WTC11 (cell line): Measurements from ENCODE around the gene AGPAT4. TPM values are rescaled to one million over a fixed set of nuclear protein-coding genes. Genes with fewer than 3 reads are reported as not detected.

Source experiments
- ATAC-seq: fragments of 200-7000 bp; cut with Tn5 transposase; 2 replicates; pipeline ENCODE4 v1.10.0; 2021; ENCODE audit warnings: mild to moderate bottlenecking, moderate library complexity
- CTCF ChIA-PET: fragments of 300-600 bp; sonication (Branson Sonifier 250); formaldehyde crosslinking; loops from one replicate; lab custom pipeline; 2021; ENCODE audit warnings: antibody characterized with exemption; lab: Charles Lee
- POLR2A ChIA-PET: fragments of 350-600 bp; sonication (Branson Sonifier 250); formaldehyde crosslinking; loops from one replicate; lab custom pipeline; 2021; ENCODE audit warnings: antibody characterized with exemption; lab: Charles Lee
- DNase-seq: peaks from one replicate; pipeline ENCODE4 v3.0.0; 2021; ENCODE audit warnings: low spot score
- H3K27ac Mint-ChIP-seq: 2 replicates; pipeline ENCODE4 v1.8.0; 2021; ENCODE audit warnings: mixed read lengths
- H3K27me3 Mint-ChIP-seq: 2 replicates; pipeline ENCODE4 v1.8.0; 2021; ENCODE audit warnings: low read depth, mild to moderate bottlenecking, moderate library complexity, mixed read lengths
- H3K36me3 Mint-ChIP-seq: 2 replicates; pipeline ENCODE4 v1.8.0; 2021; ENCODE audit warnings: mixed read lengths
- H3K4me1 Mint-ChIP-seq: 2 replicates; pipeline ENCODE4 v1.8.0; 2022; ENCODE audit warnings: mixed read lengths
- H3K4me3 Mint-ChIP-seq: 2 replicates; pipeline ENCODE4 v1.8.0; 2021; ENCODE audit warnings: mild to moderate bottlenecking, moderate library complexity, mixed read lengths
- H3K9me3 Mint-ChIP-seq: 2 replicates; pipeline ENCODE4 v1.8.0; 2021; ENCODE audit warnings: mixed read lengths
- AR ChIP-seq: fragments of 250-450 bp; sonication (Bioruptor Pico); IDR thresholded peaks from 2 replicates; pipeline ENCODE4 v1.9.0; 2021; ENCODE audit warnings: mild to moderate bottlenecking
- ATF6 ChIP-seq: sonication (generic); formaldehyde crosslinking; IDR thresholded peaks from 2 replicates; pipeline ENCODE4 v1.8.1; 2023; ENCODE audit warnings: mild to moderate bottlenecking, missing genetic modification reagents
- ETV6 ChIP-seq: sonication (generic); formaldehyde crosslinking; IDR thresholded peaks from 2 replicates; pipeline ENCODE4 v1.8.1; 2022; ENCODE audit warnings: mild to moderate bottlenecking, missing genetic modification reagents
- FOXK1 ChIP-seq: sonication (generic); formaldehyde crosslinking; IDR thresholded peaks from 2 replicates; pipeline ENCODE4 v1.8.0; 2022; ENCODE audit warnings: mild to moderate bottlenecking, moderate library complexity, missing genetic modification reagents
- FOXP4 ChIP-seq: sonication (generic); formaldehyde crosslinking; IDR thresholded peaks from 2 replicates; pipeline ENCODE4 v1.8.0; 2022; ENCODE audit warnings: mild to moderate bottlenecking, missing genetic modification reagents
- HMGXB4 ChIP-seq: sonication (generic); formaldehyde crosslinking; IDR thresholded peaks from 2 replicates; pipeline ENCODE4 v1.8.1; 2023; ENCODE audit warnings: mild to moderate bottlenecking, moderate library complexity, missing genetic modification reagents
- IRF1 ChIP-seq: sonication (generic); formaldehyde crosslinking; IDR thresholded peaks from 2 replicates; pipeline ENCODE4 v1.8.0; 2023; ENCODE audit warnings: missing genetic modification reagents
- IRF2 ChIP-seq: sonication (generic); formaldehyde crosslinking; IDR thresholded peaks from 2 replicates; pipeline ENCODE4 v1.8.0; 2022; ENCODE audit warnings: low read depth, missing genetic modification reagents, borderline replicate concordance
- MLX ChIP-seq: sonication (generic); formaldehyde crosslinking; IDR thresholded peaks from 2 replicates; pipeline ENCODE4 v1.8.1; 2023; ENCODE audit warnings: mild to moderate bottlenecking, missing genetic modification reagents, moderate library complexity
- MXD4 ChIP-seq: fragments of 250-450 bp; sonication (Bioruptor Pico); IDR thresholded peaks from 2 replicates; pipeline ENCODE4 v1.8.0; 2021; ENCODE audit warnings: mild to moderate bottlenecking, moderate library complexity, borderline replicate concordance
- NFATC4 ChIP-seq: fragments of 250-450 bp; sonication (Bioruptor Pico); IDR thresholded peaks from 2 replicates; pipeline ENCODE4 v1.9.0; 2021; ENCODE audit warnings: mild to moderate bottlenecking
- NFYB ChIP-seq: sonication (generic); formaldehyde crosslinking; conservative IDR thresholded peaks from 2 replicates; pipeline ENCODE4 v1.8.0; 2022; ENCODE audit warnings: low read depth, missing genetic modification reagents
- PRRX2 ChIP-seq: fragments of 250-450 bp; sonication (Bioruptor Pico); IDR thresholded peaks from 2 replicates; pipeline ENCODE4 v1.8.0; 2021; ENCODE audit warnings: mild to moderate bottlenecking
- RELA ChIP-seq: sonication (generic); formaldehyde crosslinking; IDR thresholded peaks from 2 replicates; pipeline ENCODE4 v1.8.1; 2022; ENCODE audit warnings: missing genetic modification reagents, mild to moderate bottlenecking, borderline replicate concordance
- SMAD3 ChIP-seq: sonication (generic); formaldehyde crosslinking; IDR thresholded peaks from 2 replicates; pipeline ENCODE4 v1.8.0; 2022; ENCODE audit warnings: missing genetic modification reagents, mild to moderate bottlenecking, borderline replicate concordance
- TCF7 ChIP-seq: sonication (generic); formaldehyde crosslinking; IDR thresholded peaks from 2 replicates; pipeline ENCODE4 v1.8.0; 2022; ENCODE audit warnings: mild to moderate bottlenecking, low read depth, missing genetic modification reagents, moderate library complexity
- ZNF317 ChIP-seq: sonication (generic); formaldehyde crosslinking; IDR thresholded peaks from 2 replicates; pipeline ENCODE4 v1.8.1; 2023; ENCODE audit warnings: low read depth, mild to moderate bottlenecking, moderate library complexity, missing genetic modification reagents, borderline replicate concordance
- ZNF512 ChIP-seq: sonication (generic); formaldehyde crosslinking; IDR thresholded peaks from 2 replicates; pipeline ENCODE4 v1.8.1; 2022; ENCODE audit warnings: missing genetic modification reagents, borderline replicate concordance
- ZSCAN18 ChIP-seq: fragments of 250-450 bp; sonication (Bioruptor Pico); IDR thresholded peaks from 2 replicates; pipeline ENCODE4 v2.1.2; 2022; ENCODE audit warnings: mild to moderate bottlenecking, moderate library complexity
- total RNA-seq: library from RNA; stranded (reverse); gene quantifications from 3 replicates; pipeline ENCODE4 v1.2.3, GENCODE V29; 2021

The AGPAT4 gene
- total RNA-seq, 1 experiment from 2014 or later, result 19.7 TPM

GRCh38 chr6:161272635-161273273, 1.1 kb downstream of the AGPAT4 start:
- ATAC-seq, result no peak
- Mint-ChIP-seq H3K4me3 (peak overlapping the region; percentile 96), H3K27ac (peak overlapping the region; percentile 78; the same call in 1 of the 2 replicates), H3K4me1 (peaks cover 47% of the 10 kb centered on the region), H3K36me3 (peaks cover 15% of the 10 kb centered on the region), H3K27me3 (0 out of 2 replicates have a peak, but pooled peaks cover 4% of the 10 kb centered on the region), H3K9me3 (peaks cover 6% of the 10 kb centered on the region; the same call in 1 of the 2 replicates)
- POLR2A ChIA-PET, result interaction anchor here (1.0 to 1.6 kb wide), 3 partner anchors 19 to 30 kb away, joined by 3 to 5 read pairs (median 4); no protein-coding TSS in a partner anchor
- no peak for DNase-seq
- TF ChIP-seq ZSCAN18 (CRISPR knock-in tag), result no peak
- TF ChIP-seq RELA (CRISPR knock-in tag), result no peak
- no peak for TF ChIP-seq IRF2 (CRISPR knock-in tag)
- TF ChIP-seq, all 79 proteins: peak for 0
- CTCF ChIA-PET, result interaction anchor here (1.1 to 2.2 kb wide), 3 partner anchors 49 to 98 kb away, joined by 4 to 11 read pairs (median 4); no protein-coding TSS in a partner anchor

- H3K4me3 Mint-ChIP-seq, result peak overlapping the region; percentile 33
- no peaks in the 10 kb centered on the region for H3K27me3 Mint-ChIP-seq
- POLR2A ChIA-PET, result no interaction called here
- peak overlapping the region; percentile 26 for H3K27ac Mint-ChIP-seq
- no peak for DNase-seq
- ATAC-seq, result no peak
- CTCF ChIA-PET, result interaction anchor here (0.7 to 1.0 kb wide), 2 partner anchors 28 to 521 kb away, joined by 3 to 4 read pairs; no protein-coding TSS in a partner anchor
- H3K4me1 Mint-ChIP-seq, result peaks cover 55% of the 10 kb centered on the region
- H3K9me3 Mint-ChIP-seq, result no peaks in the 10 kb centered on the region
- H3K36me3 Mint-ChIP-seq, result peaks cover 15% of the 10 kb centered on the region
- TF ChIP-seq IRF1 (CRISPR knock-in tag), result no peak
- TF ChIP-seq NFATC4 (CRISPR knock-in tag), result no peak
- TF ChIP-seq AR (CRISPR knock-in tag), result no peak
- no peak for TF ChIP-seq PRRX2 (CRISPR knock-in tag)
- no peak for TF ChIP-seq SMAD3
- no peak for TF ChIP-seq FOXP4 (CRISPR knock-in tag)
- TF ChIP-seq MXD4 (CRISPR knock-in tag), result no peak
- TF ChIP-seq MLX (CRISPR knock-in tag), result no peak
- no peak for TF ChIP-seq ATF6 (CRISPR knock-in tag)
- no peak for TF ChIP-seq ZNF512 (CRISPR knock-in tag)
- TF ChIP-seq HMGXB4, result no peak
- TF ChIP-seq FOXK1 (CRISPR knock-in tag), result no peak
- no peak for TF ChIP-seq ZNF317 (CRISPR knock-in tag)
- no peak for TF ChIP-seq NFYB (CRISPR knock-in tag)
- TF ChIP-seq TCF7 (CRISPR knock-in tag), result no peak
- no peak for TF ChIP-seq ETV6 (CRISPR knock-in tag)
Measured at GRCh38 chr6:161271343-161272030, 2.4 kb downstream of the AGPAT4 start.
